Small intestine (tissue), 7 donors: ENCODE measurements around the gene LRRC32. TPM values are rescaled to one million over a fixed set of nuclear protein-coding genes. Genes with fewer than 3 reads are reported as not detected.

Experiments used
- DNase-seq, 2 donors: peaks; one replicate each; pipeline versions ENCODE4 v3.0.0 to v3.0.0-alpha.2; 2013
- FAIRE-seq: peaks from 2 replicates; lab custom pipeline; 2012; peaks lifted over from hg19 to GRCh38; lab: Jason Lieb, UNC
- H3K27ac ChIP-seq, 3 donors: one replicate each; pipeline ENCODE4 v1.5.1; 2013; ENCODE audit warnings: low read length in 2 of 3, mild to moderate bottlenecking in 2 of 3, control low read depth in 1 of 3, inconsistent platforms in 1 of 3, low read depth in 1 of 3, moderate library complexity in 1 of 3
- H3K27me3 ChIP-seq, 3 donors: one replicate each; pipeline ENCODE4 v1.6.1; 2013; ENCODE audit warnings: low read length in 3 of 3, inconsistent platforms in 1 of 3; ENCODE audit not compliant: control insufficient read depth in 3 of 3, insufficient read depth in 3 of 3
- H3K36me3 ChIP-seq, 3 donors: one replicate each; pipeline ENCODE4 v1.6.1; 2013; ENCODE audit warnings: low read length in 3 of 3, inconsistent platforms in 1 of 3, low read depth in 1 of 3, mild to moderate bottlenecking in 1 of 3, moderate library complexity in 1 of 3; ENCODE audit not compliant: control insufficient read depth in 3 of 3, insufficient read depth in 2 of 3
- H3K4me1 ChIP-seq, 3 donors: one replicate each; pipeline ENCODE4 v1.6.1; 2013; ENCODE audit warnings: low read length in 2 of 3, inconsistent platforms in 1 of 3, low read depth in 1 of 3, mild to moderate bottlenecking in 1 of 3, moderate library complexity in 1 of 3; ENCODE audit not compliant: control insufficient read depth in 3 of 3, insufficient read depth in 2 of 3
- H3K4me3 ChIP-seq, 3 donors: one replicate each; pipeline ENCODE4 v1.5.1; 2013; ENCODE audit warnings: low read length in 3 of 3, control low read depth in 1 of 3, inconsistent platforms in 1 of 3, low read depth in 1 of 3, mild to moderate bottlenecking in 1 of 3, moderate library complexity in 1 of 3
- H3K9me3 ChIP-seq, 2 donors: one replicate each; pipeline ENCODE4 v1.6.1; 2013; ENCODE audit warnings: low read depth in 1 of 2, low read length in 1 of 2; ENCODE audit not compliant: control insufficient read depth in 2 of 2, insufficient read depth in 1 of 2
- WGBS, 3 donors: extraction: QIAGEN DNeasy Blood & Tissue Kit; methylation state at CpG; one replicate each; pipeline ENCODE4 v1.1.7; 2013; 5-methylcytosine and 5-hydroxymethylcytosine counted together
- polyA plus RNA-seq, 4 donors: library from polyadenylated mRNA; stranded (reverse) in 3 of 4; unstranded in 1 of 4; fragments of 200-250 nt in 3 of 4; fragments of 120-200 nt in 1 of 4; gene quantifications; one replicate each; pipeline versions ENCODE4 v1.2.1 to v1.2.3, GENCODE V29; 2013
- donor health status: healthy with polysubstance abuse.
- donor health status: control.
- donor health status: control.
- donor health status: Bipolar disorder and iron deficiency.
- donor health status: healthy.

The LRRC32 gene
- polyA plus RNA-seq, 4 donors = 2.2 to 44.7 (median 7.3) TPM

DNA sequence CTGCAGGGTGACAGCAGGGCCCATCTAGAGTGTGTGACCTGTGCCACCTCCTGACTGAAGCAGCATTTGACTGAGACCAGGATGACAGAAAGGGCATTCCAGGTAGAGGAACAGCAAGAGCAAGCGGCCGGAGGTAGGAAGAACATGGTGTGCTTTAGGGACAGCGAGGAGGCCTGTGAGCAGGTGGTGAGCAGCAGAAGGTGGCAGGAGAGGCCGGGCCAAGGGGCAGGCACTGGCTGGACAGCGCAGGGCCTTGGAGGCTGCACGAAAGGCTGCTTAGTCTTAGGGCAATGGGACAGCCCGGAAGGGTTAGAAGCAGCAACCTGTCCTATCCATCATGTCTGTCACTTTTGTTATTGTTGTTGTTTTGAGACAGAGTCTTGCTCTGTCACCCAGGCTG is 17.6 kb upstream of the LRRC32 start:
- H3K36me3 ChIP-seq = no peaks in the 10 kb centered on the region
- FAIRE-seq (no peak), DNase-seq (no peak)
- peaks cover 0 to 7% of the 10 kb centered on the region in 2 donors for H3K9me3 ChIP-seq
- H3K4me3 ChIP-seq = no peak overlapping the region
- H3K27ac ChIP-seq = no peak overlapping the region
- WGBS, 3 donors = 88 to 96% (median 91%) methylated on average over 7 of the region's 7 CpGs
- no peaks in the 10 kb centered on the region for H3K4me1 ChIP-seq
- peaks cover 0 to 4% (median 0%) of the 10 kb centered on the region in 3 donors for H3K27me3 ChIP-seq

DNA sequence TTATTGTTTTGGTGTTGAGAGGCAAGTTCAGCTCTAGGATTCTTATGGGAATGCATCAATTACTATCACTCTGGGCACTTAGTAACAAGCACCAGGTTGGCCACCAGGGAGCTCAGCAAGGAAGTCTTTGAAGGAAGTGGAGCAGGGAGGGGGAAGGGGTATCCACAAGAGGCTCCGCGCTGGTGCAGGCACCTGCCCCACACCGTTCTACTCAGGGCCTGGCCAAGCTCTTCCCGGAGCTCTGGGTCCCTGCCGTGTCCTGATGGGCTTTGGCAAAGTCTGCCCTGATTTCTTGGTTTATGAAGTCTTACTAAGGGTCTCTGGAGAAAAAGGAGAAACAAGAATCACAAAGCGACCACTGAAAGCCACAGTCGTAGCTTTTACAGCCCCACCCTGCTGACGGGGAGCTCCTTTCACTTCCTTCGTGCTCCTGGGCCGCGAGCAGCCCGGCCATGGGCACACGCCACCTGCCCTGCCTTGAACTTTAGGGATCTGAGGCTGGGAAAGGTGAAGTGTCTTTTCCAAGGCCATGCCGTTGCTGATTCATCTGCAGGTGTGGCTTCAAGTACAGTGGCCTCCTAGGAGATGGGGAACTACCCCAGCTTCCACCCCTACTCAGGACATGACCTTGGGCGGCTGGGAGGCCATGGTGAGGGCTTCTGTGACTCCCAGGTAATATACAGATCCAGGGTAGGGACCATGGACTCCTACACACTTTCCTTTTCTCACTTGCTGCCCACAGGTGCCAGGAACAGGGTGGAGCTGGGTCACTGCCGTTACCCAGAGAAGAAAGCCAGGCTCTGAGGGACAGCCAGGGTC is 15.9 kb upstream of the LRRC32 start:
- FAIRE-seq = no peak
- H3K27me3 ChIP-seq = no peaks in the 10 kb centered on the region

DNA sequence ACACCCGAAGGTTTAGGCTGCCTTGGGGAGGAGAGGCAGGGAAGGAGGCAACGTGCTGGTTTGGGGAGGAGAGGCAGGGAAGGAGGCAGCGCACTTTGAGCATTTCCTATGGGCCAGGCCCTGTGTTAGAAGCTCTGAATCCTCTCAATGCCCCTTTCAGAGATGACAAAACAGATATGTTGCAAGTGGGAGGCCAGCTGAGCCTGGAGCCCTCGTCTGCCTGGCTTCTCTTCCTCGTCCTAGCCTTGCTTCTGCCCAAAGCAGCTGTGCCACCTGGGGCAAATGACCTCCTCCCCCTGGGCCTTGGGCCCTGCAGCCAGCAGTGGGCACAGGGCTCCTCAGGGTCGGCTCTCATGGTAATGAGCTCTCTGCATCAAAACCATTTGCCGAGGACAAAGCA is 15.3 kb upstream of the LRRC32 start:
- 66 to 71% (median 66%) methylated on average over 7 of the region's 7 CpGs for WGBS, 3 donors
- Histone ChIP-seq H3K9me3 (peaks cover 0 to 7% of the 10 kb centered on the region in 2 donors), H3K4me3 (no peak overlapping the region), H3K27ac (no peak overlapping the region), H3K36me3 (no peaks in the 10 kb centered on the region), H3K27me3 (no peaks in the 10 kb centered on the region), H3K4me1 (peaks cover 0 to under 1% (median 0%) of the 10 kb centered on the region in 3 donors)
- FAIRE-seq = no peak
- no peak for DNase-seq

More for the DNA sequence above, 15.9 kb upstream of the LRRC32 start:
- no peak overlapping the region for H3K27ac ChIP-seq
- H3K4me1 ChIP-seq = no peaks in the 10 kb centered on the region
- no peak overlapping the region for H3K4me3 ChIP-seq
- peak in 1 of 2 donors; percentile 46 for DNase-seq
- peaks cover 0 to 7% of the 10 kb centered on the region in 2 donors for H3K9me3 ChIP-seq
- no peaks in the 10 kb centered on the region for H3K36me3 ChIP-seq
- 15 to 50% (median 37%) methylated on average over 16 of the region's 16 CpGs for WGBS, 3 donors

DNA sequence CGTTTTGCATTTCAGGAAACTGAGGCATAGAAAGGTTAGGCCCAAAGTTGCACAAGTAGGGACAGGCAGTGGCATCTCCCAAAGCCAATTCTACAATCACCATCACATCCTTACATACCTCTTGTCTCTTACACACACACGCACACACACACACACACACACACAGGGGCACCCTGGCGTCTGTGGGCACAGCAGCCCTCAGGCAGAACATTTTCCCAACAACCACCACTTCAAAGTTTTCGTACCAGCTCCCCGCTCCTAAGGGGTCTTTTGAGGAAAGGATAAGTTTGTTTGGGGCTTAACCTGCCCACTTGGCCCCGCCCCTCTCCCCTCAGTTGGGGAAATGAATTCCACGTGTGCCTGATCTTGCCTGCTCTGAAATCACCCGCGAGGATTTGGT is 14.7 kb upstream of the LRRC32 start:
- H3K27ac ChIP-seq = no peak overlapping the region
- no peak overlapping the region for H3K4me3 ChIP-seq
- H3K36me3 ChIP-seq = no peaks in the 10 kb centered on the region
- DNase-seq (no peak), FAIRE-seq (no peak)
- no peaks in the 10 kb centered on the region for H3K27me3 ChIP-seq
- peaks cover 0 to 7% of the 10 kb centered on the region in 2 donors for H3K9me3 ChIP-seq
- WGBS, 3 donors = 85 to 91% (median 86%) methylated on average over 9 of the region's 9 CpGs
- peaks cover 0 to 2% (median 0%) of the 10 kb centered on the region in 3 donors for H3K4me1 ChIP-seq

DNA sequence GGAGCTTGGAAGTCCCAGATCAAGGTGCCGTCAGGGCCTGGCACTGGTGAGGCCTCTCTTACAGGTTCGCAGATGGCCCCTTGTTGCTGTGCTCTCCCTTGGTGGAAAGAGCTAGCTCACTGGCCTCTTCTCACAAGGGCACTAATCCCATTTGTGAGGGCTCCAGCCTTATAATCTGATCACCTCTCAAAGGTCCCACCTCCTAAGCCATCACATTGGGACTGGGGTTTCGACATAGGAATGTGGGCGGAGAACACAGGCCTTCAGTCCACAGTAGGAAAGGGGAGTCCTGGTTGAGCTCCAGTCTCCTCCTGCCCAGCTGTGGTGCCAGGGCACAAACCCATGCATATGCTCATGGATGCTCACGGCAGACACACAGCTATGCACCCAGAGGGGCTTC is 14.0 kb upstream of the LRRC32 start:
- DNase-seq = no peak
- Histone ChIP-seq H3K4me3 (no peak overlapping the region), H3K27ac (no peak overlapping the region), H3K9me3 (peaks cover 0 to 7% of the 10 kb centered on the region in 2 donors), H3K4me1 (peaks cover 0 to 2% (median 0%) of the 10 kb centered on the region in 3 donors), H3K27me3 (no peaks in the 10 kb centered on the region), H3K36me3 (no peaks in the 10 kb centered on the region)
- no peak for FAIRE-seq
- 86 to 97% (median 97%) methylated on average over 5 of the region's 5 CpGs for WGBS, 3 donors

DNA sequence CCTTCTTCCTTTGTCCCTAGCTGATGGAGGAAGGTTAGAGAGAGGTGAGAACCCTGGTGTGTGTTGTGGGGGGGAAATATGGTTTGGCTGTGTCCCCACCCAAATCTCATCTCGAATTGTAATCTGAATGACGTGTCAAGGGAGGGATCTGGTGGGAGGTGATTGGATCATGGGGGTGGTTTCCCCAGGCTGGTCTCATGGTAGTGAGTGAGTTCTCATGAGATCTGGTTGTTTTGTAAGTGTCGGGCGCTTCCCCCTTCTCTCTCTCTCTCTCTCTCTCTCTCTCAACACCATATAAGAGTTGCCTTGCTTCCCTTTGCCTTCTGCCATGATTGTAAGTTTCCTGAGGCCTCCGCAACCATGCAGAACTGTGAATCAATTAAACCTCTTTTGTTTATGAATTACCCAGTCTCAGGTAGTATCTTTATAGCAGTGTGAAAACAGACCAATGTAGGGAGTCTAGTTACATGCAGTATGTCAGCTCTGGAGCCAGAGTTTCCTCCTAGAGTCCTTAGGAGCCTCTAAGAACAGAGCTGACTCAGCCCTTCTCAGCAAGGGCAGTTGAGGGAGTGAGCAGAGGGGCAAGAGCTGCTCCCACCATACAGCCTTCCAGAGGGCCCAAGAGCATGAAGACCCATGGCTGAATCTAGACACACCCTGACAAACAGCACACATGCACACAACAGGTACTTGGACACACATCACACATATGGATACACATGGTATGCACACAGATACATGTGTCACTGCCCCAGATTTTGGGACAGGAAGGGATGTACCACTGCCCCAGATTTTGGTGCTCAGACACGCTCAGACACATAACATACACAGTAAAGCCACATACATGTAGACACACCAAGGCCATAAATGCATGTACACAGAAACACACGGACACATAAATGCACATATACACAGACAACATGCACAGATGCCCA is 12.9 kb upstream of the LRRC32 start:
- no peak overlapping the region for H3K4me3 ChIP-seq
- peaks cover 0 to 7% of the 10 kb centered on the region in 2 donors for H3K9me3 ChIP-seq
- FAIRE-seq (no peak), DNase-seq (no peak)
- no peaks in the 10 kb centered on the region for H3K36me3 ChIP-seq
- H3K27ac ChIP-seq = no peak overlapping the region
- 90 to 95% (median 91%) methylated on average over 7 of the region's 7 CpGs for WGBS, 3 donors
- no peaks in the 10 kb centered on the region for H3K27me3 ChIP-seq
- H3K4me1 ChIP-seq = peaks cover 0 to 2% (median 0%) of the 10 kb centered on the region in 3 donors

DNA sequence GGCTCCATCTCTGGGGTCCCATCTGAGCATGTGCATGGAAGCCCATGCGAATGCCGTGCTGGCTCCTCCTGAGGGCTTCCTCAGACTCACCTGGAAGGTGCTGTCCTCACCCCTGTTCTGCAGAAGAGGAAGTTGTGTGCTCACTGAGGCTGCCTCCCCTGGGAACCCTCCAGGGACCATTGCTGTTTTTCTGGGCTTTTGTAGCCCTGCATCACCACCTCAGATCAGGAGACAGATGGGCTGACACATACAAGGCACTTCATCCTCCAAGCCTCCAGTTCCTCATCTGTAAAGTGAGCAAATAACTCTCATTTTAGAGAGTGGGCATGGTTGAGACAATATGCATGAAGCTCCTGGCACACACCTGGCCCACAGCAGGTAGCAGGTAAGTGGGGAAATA is 12.1 kb upstream of the LRRC32 start:
- no peak overlapping the region for H3K4me3 ChIP-seq
- peaks cover 0 to 7% of the 10 kb centered on the region in 2 donors for H3K9me3 ChIP-seq
- H3K4me1 ChIP-seq = peaks cover 0 to 2% (median 0%) of the 10 kb centered on the region in 3 donors
- DNase-seq (no peak), FAIRE-seq (no peak)
- no peaks in the 10 kb centered on the region for H3K27me3 ChIP-seq
- 89 to 100% (median 90%) methylated on average over 2 of the region's 2 CpGs for WGBS, 3 donors
- H3K27ac ChIP-seq = no peak overlapping the region
- H3K36me3 ChIP-seq = no peaks in the 10 kb centered on the region

DNA sequence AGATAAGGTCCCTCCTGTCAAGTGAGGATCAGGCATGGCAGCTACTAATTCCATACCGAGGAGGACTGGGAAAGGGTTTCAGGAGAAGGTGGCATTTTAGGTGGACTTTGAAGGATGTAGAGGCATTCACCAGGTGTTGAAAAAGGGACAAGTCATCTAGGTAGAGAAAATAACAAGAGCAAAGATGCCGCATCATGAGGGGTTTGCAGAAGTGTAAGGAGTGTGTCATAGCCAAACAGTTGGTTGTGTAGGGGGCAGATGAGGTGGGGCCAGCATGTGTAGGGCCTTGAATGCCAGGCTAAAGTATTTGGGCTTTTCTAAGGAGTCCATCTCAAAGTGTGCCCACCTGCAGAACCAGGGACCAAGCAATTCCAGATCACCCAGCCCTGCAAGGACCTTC is 11.6 kb upstream of the LRRC32 start:
- 90 to 94% (median 91%) methylated on average over 2 of the region's 2 CpGs for WGBS, 3 donors

More for the DNA sequence above, 11.6 kb upstream of the LRRC32 start:
- peaks cover 0 to 7% of the 10 kb centered on the region in 2 donors for H3K9me3 ChIP-seq
- no peaks in the 10 kb centered on the region for H3K27me3 ChIP-seq
- H3K4me1 ChIP-seq = peaks cover 0 to 2% (median 0%) of the 10 kb centered on the region in 3 donors
- H3K4me3 ChIP-seq = no peak overlapping the region
- no peak overlapping the region for H3K27ac ChIP-seq
- FAIRE-seq (no peak), DNase-seq (no peak)
- H3K36me3 ChIP-seq = no peaks in the 10 kb centered on the region
